Measurements from ENCODE around the gene SLC15A3. TPM values are rescaled to one million over a fixed set of nuclear protein-coding genes. Genes with fewer than 3 reads are reported as not detected.

SLC15A3 gene
- total RNA-seq, 4 donors from 2014 or later: 5.9 to 44.5 (median 28.7) TPM

GRCh38 chr11:60924110-60924905, 27.7 kb downstream of the SLC15A3 start, which contains the start of gene TMEM132A:
TSS of gene TMEM132A (plus strand) at chr11:60924460. CDS start at chr11:60924634, 174 bp downstream.
- no peaks in the 10 kb centered on the region for H3K27me3 ChIP-seq
- peak; percentile 63 to 65 for DNase-seq
- H3K4me1 ChIP-seq: peaks cover 0 to 21% of the 10 kb centered on the region in 2 donors
- H3K4me3 ChIP-seq: peak within 1 kb of the TSS; percentile 43 to 61
- no peaks in the 10 kb centered on the region for H3K9me3 ChIP-seq
- no peak within 1 kb of the TSS for H3K27ac ChIP-seq
- TF ChIP-seq CTCF (IDR thresholded peaks at IDR 0.05): peak in 1 of 4 experiments; percentile 25
- TF ChIP-seq POLR2A (IDR thresholded peaks at IDR 0.05): peak; percentile 30 to 40
- intact Hi-C loops (cut with DNase I; ENCODE audit: low total_unique reads): no loop called here
- no peaks in the 10 kb centered on the region for H3K36me3 ChIP-seq

GRCh38 chr11:60923800-60924109, 28.2 kb downstream of the SLC15A3 start:
- TF ChIP-seq POLR2A (IDR thresholded peaks at IDR 0.05): no peak
- no peak for TF ChIP-seq CTCF (IDR thresholded peaks at IDR 0.05)
- Histone ChIP-seq H3K4me1 (peaks cover 0 to 21% of the 10 kb centered on the region in 2 donors), H3K27me3 (no peaks in the 10 kb centered on the region), H3K4me3 (peak overlapping the region in 1 of 2 donors; percentile 61), H3K27ac (no peak overlapping the region), H3K9me3 (no peaks in the 10 kb centered on the region), H3K36me3 (no peaks in the 10 kb centered on the region)
- intact Hi-C loops (cut with DNase I; ENCODE audit: low total_unique reads): no loop called here
- DNase-seq: no peak

GRCh38 chr11:60923326-60923725, 28.6 kb downstream of the SLC15A3 start:
- Histone ChIP-seq H3K4me3 (no peak overlapping the region), H3K27me3 (no peaks in the 10 kb centered on the region), H3K36me3 (no peaks in the 10 kb centered on the region), H3K27ac (no peak overlapping the region), H3K4me1 (peaks cover 0 to 21% of the 10 kb centered on the region in 2 donors), H3K9me3 (no peaks in the 10 kb centered on the region)
- DNase-seq: no peak
- intact Hi-C loops (cut with DNase I; ENCODE audit: low total_unique reads): no loop called here
- TF ChIP-seq POLR2A (IDR thresholded peaks at IDR 0.05): no peak
- no peak for TF ChIP-seq CTCF (IDR thresholded peaks at IDR 0.05)

GRCh38 chr11:60922906-60923305, 29.1 kb downstream of the SLC15A3 start:
- Histone ChIP-seq H3K27me3 (no peaks in the 10 kb centered on the region), H3K4me1 (peaks cover 0 to 21% of the 10 kb centered on the region in 2 donors), H3K27ac (no peak overlapping the region), H3K9me3 (no peaks in the 10 kb centered on the region), H3K4me3 (no peak overlapping the region), H3K36me3 (no peaks in the 10 kb centered on the region)
- intact Hi-C loops (cut with DNase I; ENCODE audit: low total_unique reads): no loop called here
- DNase-seq: no peak
- TF ChIP-seq CTCF (IDR thresholded peaks at IDR 0.05): no peak
- no peak for TF ChIP-seq POLR2A (IDR thresholded peaks at IDR 0.05)

- DNase-seq: no peak
- no peaks in the 10 kb centered on the region for H3K36me3 ChIP-seq
- TF ChIP-seq CTCF (IDR thresholded peaks at IDR 0.05) (no peak), POLR2A (IDR thresholded peaks at IDR 0.05) (no peak)
- H3K27ac ChIP-seq: no peak overlapping the region
- H3K9me3 ChIP-seq: no peaks in the 10 kb centered on the region
- intact Hi-C loops (cut with DNase I; ENCODE audit: low total_unique reads): no loop called here
- H3K4me3 ChIP-seq: no peak overlapping the region
- H3K4me1 ChIP-seq: peaks cover 8 to 23% of the 10 kb centered on the region in 2 donors
- no peaks in the 10 kb centered on the region for H3K27me3 ChIP-seq
These were observed 30.1 kb downstream of the SLC15A3 start for GRCh38 chr11:60921777-60922335.
